Mesothelial cell of epicardium (in vitro differentiated cells): ENCODE data around the gene RBMS1. TPM values are rescaled to one million over a fixed set of nuclear protein-coding genes. Genes with fewer than 3 reads are reported as not detected.

Experiments
- DNase-seq, 2 experiments: peaks; one replicate each; pipeline ENCODE4 v3.0.0; 2021; ENCODE audit warnings: low spot score in 2 of 2; ENCODE audit not compliant: unreplicated experiment in 2 of 2
- H3K27ac Mint-ChIP-seq: 2 replicates; pipeline ENCODE4 v1.8.0; 2021; ENCODE audit warnings: mixed read lengths
- H3K27me3 Mint-ChIP-seq: 2 replicates; pipeline ENCODE4 v1.8.0; 2021; ENCODE audit warnings: low read depth, mixed read lengths
- H3K36me3 Mint-ChIP-seq: 2 replicates; pipeline ENCODE4 v1.8.0; 2021; ENCODE audit warnings: mixed read lengths
- H3K4me1 Mint-ChIP-seq: 2 replicates; pipeline ENCODE4 v1.8.0; 2021; ENCODE audit warnings: mixed read lengths
- H3K4me3 Mint-ChIP-seq: 2 replicates; pipeline ENCODE4 v1.8.0; 2021; ENCODE audit warnings: mild to moderate bottlenecking, moderate library complexity, mixed read lengths
- H3K9me3 Mint-ChIP-seq: 2 replicates; pipeline ENCODE4 v1.8.0; 2021; ENCODE audit warnings: mixed read lengths
- CTCF ChIP-seq: fragments of 200-600 bp; sonication (generic); IDR thresholded peaks from one replicate; pipeline ENCODE4 v1.5.0; 2021; ENCODE audit warnings: antibody characterized with exemption; ENCODE audit not compliant: unreplicated experiment
- total RNA-seq: library from RNA; stranded (reverse); gene quantifications from 3 replicates; pipeline ENCODE4 v1.2.1, GENCODE V29; 2021

RBMS1 gene
- total RNA-seq, 1 donor from 2014 or later = 128 TPM

- no peaks in the 10 kb centered on the region for H3K27me3 Mint-ChIP-seq
- H3K9me3 Mint-ChIP-seq = no peaks in the 10 kb centered on the region
- TF ChIP-seq CTCF = no peak
- DNase-seq = no peak
- H3K36me3 Mint-ChIP-seq = peaks cover 5% of the 10 kb centered on the region
- peak overlapping the region; percentile 34 for H3K27ac Mint-ChIP-seq
- H3K4me3 Mint-ChIP-seq = no peak overlapping the region
- H3K4me1 Mint-ChIP-seq = peaks cover 41% of the 10 kb centered on the region
Observed at GRCh38 chr2:160390544-160391455, 102.8 kb downstream of the RBMS1 start.

DNA sequence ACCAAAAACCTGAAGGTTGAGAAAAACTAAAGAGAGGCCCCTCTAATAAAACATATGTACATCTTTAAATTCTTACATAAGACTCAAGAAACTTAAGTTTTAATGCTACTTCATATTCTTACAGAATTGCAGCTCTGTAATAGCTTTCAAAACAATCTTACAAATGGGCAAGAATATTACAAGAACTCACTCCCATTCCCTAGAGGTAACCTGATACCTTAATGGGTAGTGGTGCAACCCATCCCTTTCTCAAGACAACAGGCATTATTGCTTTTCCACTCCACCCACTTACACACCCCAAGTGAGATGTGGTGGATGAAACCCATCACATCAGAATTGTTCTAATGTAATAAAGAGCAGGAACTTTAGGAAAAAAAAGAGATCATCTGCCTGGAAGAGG lies 103.7 kb downstream of the RBMS1 start:
- Mint-ChIP-seq H3K4me3 (no peak overlapping the region), H3K36me3 (peaks cover 4% of the 10 kb centered on the region), H3K9me3 (no peaks in the 10 kb centered on the region), H3K27me3 (no peaks in the 10 kb centered on the region), H3K4me1 (peaks cover 39% of the 10 kb centered on the region), H3K27ac (peak overlapping the region; percentile 31)
- TF ChIP-seq CTCF = no peak
- no peak for DNase-seq

DNA sequence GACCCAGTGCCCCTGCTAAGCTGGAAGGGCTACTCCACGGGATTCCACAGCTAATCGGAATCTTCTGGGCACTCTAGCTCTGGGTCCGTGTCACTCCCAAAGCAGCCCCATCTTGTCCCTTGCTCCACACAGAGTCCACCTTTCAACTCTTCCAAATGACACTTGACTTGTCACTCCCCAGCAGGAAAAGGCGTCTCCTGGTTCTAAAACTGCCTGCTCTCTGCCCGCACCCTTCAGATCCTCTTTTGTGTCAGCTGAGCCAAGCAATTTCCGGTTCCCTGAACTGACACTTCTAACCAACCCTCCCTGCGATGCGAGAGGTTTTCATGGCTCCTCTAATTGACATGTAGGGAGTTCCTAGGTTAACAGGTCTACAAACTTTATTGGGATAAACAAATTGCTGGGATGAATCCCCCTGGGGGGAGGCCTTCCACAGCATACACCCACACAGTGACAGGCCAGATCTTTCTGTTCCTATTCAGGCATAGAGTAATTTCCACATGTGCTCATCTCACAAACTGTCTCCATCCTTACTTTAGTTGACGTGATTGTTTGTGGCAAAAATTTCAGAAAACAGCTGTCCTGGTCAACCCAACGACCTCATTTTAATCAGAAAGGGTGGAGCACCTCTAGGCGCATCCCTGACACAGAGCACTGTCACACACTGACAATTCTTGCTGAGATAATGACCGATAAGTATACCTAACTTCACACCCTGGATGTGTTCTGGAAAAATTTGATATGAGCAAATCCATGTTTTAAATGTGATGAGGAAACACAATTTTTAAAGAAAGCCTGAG lies 104.9 kb downstream of the RBMS1 start:
- DNase-seq = no peak
- peaks cover 2% of the 10 kb centered on the region for H3K36me3 Mint-ChIP-seq
- no peak overlapping the region for H3K4me3 Mint-ChIP-seq
- H3K9me3 Mint-ChIP-seq = no peaks in the 10 kb centered on the region
- H3K27me3 Mint-ChIP-seq = no peaks in the 10 kb centered on the region
- no peak for TF ChIP-seq CTCF
- H3K4me1 Mint-ChIP-seq = peaks cover 33% of the 10 kb centered on the region
- H3K27ac Mint-ChIP-seq = peak overlapping the region; percentile 41

DNA sequence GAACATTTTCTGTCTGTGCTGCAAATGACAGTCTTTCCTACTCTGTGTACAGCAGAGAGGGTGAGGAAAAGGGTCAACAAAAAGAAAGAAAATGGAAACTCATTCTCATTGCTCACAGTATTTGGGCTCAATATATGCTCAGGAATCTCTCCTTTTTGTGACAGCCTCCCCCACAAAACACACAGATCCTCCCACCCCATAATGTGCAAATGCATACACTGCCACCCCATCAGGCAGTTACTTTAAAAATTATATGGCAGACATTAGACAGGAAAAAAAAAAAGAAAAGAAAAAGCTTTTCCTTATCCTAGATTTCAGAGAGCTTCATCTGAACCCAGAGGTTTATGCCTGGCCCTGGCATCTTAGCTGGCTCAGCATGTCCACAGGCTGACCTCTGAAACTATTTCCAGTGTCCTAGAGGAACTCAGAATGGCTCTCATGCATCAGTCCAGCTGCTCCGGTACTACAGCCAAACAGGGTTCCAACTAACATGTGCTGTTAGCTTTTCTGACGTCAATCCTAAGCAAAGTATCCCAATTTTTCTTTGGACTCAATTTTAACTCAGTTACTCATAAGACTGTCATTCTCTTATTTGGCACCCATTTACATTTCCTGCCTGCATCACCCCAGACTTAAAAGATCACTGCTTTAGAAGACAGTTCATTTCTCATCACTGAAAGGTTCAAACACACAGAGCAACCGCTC lies 105.9 kb downstream of the RBMS1 start:
- H3K4me1 Mint-ChIP-seq = peaks cover 33% of the 10 kb centered on the region
- no peaks in the 10 kb centered on the region for H3K27me3 Mint-ChIP-seq
- no peaks in the 10 kb centered on the region for H3K9me3 Mint-ChIP-seq
- TF ChIP-seq CTCF = no peak
- peak overlapping the region; percentile 58 for H3K27ac Mint-ChIP-seq
- peaks cover 2% of the 10 kb centered on the region for H3K36me3 Mint-ChIP-seq
- no peak for DNase-seq
- no peak overlapping the region for H3K4me3 Mint-ChIP-seq

GRCh38 chr2:160384791-160385190 lies 108.8 kb downstream of the RBMS1 start:
- peaks cover 53% of the 10 kb centered on the region for H3K4me1 Mint-ChIP-seq
- TF ChIP-seq CTCF = no peak
- H3K36me3 Mint-ChIP-seq = no peaks in the 10 kb centered on the region
- H3K4me3 Mint-ChIP-seq = no peak overlapping the region
- H3K27me3 Mint-ChIP-seq = no peaks in the 10 kb centered on the region
- no peak overlapping the region for H3K27ac Mint-ChIP-seq
- DNase-seq = no peak
- no peaks in the 10 kb centered on the region for H3K9me3 Mint-ChIP-seq
